ENCODE data around the gene AGAP1. TPM values are rescaled to one million over a fixed set of nuclear protein-coding genes. Genes with fewer than 3 reads are reported as not detected.

The AGAP1 gene
- total RNA-seq, 3 donors from 2014 or later (not counting 1 experiment from before 2014, with no cell fraction given): 42.0 to 56.4 (median 45.7) TPM

DNA sequence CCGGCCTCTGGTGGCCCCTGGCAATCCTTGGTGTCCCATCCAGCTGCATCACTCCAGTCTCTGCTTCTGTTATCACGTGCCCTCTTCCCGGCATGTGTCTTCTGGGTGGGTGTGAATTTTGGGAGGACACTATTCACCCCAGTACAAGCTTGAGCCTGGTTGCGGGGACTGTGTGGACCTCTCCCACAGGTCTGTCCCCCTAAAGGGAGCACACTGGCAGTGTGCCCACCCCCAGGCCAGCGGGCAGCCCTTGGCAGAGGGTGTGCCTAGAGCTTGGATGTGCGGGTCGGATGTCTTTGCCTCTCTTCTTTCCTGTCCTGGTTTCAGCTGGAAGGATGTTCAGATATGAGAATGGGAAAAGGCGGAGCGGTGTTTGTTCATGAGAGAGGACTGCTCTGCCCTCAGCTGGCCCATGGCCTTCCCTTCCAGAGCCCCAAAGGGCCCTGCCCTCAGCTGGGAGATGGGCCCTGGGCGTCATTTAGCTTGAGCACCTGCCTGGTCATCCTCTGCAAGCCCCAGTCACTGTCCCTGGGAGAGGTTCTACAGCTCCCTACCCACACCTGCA, 73.2 kb downstream of the AGAP1 start:
- 84% methylated on average over 10 of the region's 10 CpGs for WGBS (ENCODE audit: insufficient coverage)
- no peak for DNase-seq
- no peaks in the 10 kb centered on the region for H3K36me3 ChIP-seq (ENCODE audit: control insufficient read depth, insufficient read depth, low read length)

DNA sequence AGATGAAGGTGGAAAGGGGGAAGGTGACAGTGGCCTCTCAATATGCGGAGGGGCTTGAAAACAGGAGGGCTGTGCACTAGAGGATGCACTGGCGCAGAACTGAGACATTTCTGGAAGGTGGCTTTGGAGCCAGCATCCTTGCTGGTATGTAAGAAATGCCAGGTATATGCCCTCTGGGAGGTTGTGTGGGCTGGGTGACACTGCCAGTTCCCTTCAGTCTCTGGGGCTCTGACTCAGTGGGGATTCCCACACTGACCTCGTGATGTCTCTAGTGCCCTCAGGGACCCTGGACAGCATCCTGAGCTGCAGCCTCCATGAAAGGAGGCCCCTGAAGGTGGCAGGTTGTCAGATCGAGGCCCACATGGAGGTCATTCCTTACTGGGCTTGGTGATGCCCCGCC, 74.0 kb downstream of the AGAP1 start:
- TF ChIP-seq, protein P1, sequence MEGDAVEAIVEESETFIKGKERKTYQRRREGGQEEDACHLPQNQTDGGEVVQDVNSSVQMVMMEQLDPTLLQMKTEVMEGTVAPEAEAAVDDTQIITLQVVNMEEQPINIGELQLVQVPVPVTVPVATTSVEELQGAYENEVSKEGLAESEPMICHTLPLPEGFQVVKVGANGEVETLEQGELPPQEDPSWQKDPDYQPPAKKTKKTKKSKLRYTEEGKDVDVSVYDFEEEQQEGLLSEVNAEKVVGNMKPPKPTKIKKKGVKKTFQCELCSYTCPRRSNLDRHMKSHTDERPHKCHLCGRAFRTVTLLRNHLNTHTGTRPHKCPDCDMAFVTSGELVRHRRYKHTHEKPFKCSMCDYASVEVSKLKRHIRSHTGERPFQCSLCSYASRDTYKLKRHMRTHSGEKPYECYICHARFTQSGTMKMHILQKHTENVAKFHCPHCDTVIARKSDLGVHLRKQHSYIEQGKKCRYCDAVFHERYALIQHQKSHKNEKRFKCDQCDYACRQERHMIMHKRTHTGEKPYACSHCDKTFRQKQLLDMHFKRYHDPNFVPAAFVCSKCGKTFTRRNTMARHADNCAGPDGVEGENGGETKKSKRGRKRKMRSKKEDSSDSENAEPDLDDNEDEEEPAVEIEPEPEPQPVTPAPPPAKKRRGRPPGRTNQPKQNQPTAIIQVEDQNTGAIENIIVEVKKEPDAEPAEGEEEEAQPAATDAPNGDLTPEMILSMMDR (IDR thresholded peaks at IDR 0.05): no peak
- ATAC-seq (no peak), DNase-seq (no peak)
- H3K27me3 ChIP-seq (ENCODE audit: control insufficient read depth, insufficient read depth, low read length): no peaks in the 10 kb centered on the region
- H3K27ac ChIP-seq (ENCODE audit: low read length): no peak overlapping the region
- H3K4me3 ChIP-seq (ENCODE audit: low read length): no peak overlapping the region
- Mint-ChIP-seq H3K4me3 (no peak overlapping the region), H3K9me3 (peaks cover 2% of the 10 kb centered on the region in 2 donors), H3K27me3 (ENCODE audit: low read depth in 2 of 2) (peaks cover 12 to 14% of the 10 kb centered on the region in 2 donors), H3K27ac (no peak overlapping the region), H3K36me3 (no peaks in the 10 kb centered on the region), H3K4me1 (peaks cover 5 to 10% of the 10 kb centered on the region in 2 donors)
- no peaks in the 10 kb centered on the region for H3K4me1 ChIP-seq (ENCODE audit: control insufficient read depth, insufficient read depth, low read length)
- no peaks in the 10 kb centered on the region for H3K9me3 ChIP-seq (ENCODE audit: control insufficient read depth, insufficient read depth, low read length)
- H3K36me3 ChIP-seq (ENCODE audit: control insufficient read depth, insufficient read depth, low read length): no peaks in the 10 kb centered on the region
- WGBS (ENCODE audit: insufficient coverage): 84% methylated on average over 5 of the region's 5 CpGs
- intact Hi-C loops (cut with micrococcal nuclease): no loop called here

More for the DNA sequence above, 73.2 kb downstream of the AGAP1 start:
- peaks cover 6 to 12% of the 10 kb centered on the region in 2 donors for H3K27me3 Mint-ChIP-seq (ENCODE audit: low read depth in 2 of 2)
- no peaks in the 10 kb centered on the region for H3K27me3 ChIP-seq (ENCODE audit: control insufficient read depth, insufficient read depth, low read length)
- no peaks in the 10 kb centered on the region for H3K9me3 ChIP-seq (ENCODE audit: control insufficient read depth, insufficient read depth, low read length)
- H3K27ac Mint-ChIP-seq: no peak overlapping the region
- no peak overlapping the region for H3K4me3 ChIP-seq (ENCODE audit: low read length)
- TF ChIP-seq, protein P1 (IDR thresholded peaks at IDR 0.05): no peak
- peaks cover 2% of the 10 kb centered on the region in 2 donors for H3K9me3 Mint-ChIP-seq
- no peaks in the 10 kb centered on the region for H3K4me1 ChIP-seq (ENCODE audit: control insufficient read depth, insufficient read depth, low read length)
- no peak overlapping the region for H3K27ac ChIP-seq (ENCODE audit: low read length)
- no peak for ATAC-seq
- H3K4me3 Mint-ChIP-seq: no peak overlapping the region
- no peaks in the 10 kb centered on the region for H3K36me3 Mint-ChIP-seq
- intact Hi-C loops (cut with micrococcal nuclease): no loop called here
- peaks cover 5 to 10% of the 10 kb centered on the region in 2 donors for H3K4me1 Mint-ChIP-seq

DNA sequence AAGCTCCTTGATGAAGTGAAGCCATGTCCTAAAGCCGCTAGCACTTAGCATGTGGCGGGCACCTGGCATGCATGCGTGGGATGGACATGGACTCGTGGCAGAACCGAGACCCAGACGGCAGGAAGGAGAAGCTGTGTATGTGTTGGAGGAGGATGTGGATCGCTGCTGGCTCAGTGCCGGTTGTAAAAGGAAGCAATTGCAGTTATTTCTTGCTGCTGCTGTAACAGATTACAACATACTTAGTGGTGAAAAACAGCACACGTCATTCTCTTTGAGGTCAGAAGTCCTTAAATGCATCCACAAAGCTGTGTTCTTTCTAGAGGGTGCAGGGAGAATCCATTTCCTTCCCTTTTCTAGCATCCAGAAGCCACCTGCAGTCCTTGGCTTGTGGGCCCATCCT, 74.6 kb downstream of the AGAP1 start:
- Mint-ChIP-seq H3K4me1 (peaks cover 5 to 10% of the 10 kb centered on the region in 2 donors), H3K27me3 (ENCODE audit: low read depth in 2 of 2) (peaks cover 7 to 14% of the 10 kb centered on the region in 2 donors), H3K36me3 (no peaks in the 10 kb centered on the region), H3K9me3 (peaks cover 2% of the 10 kb centered on the region in 2 donors), H3K27ac (no peak overlapping the region), H3K4me3 (no peak overlapping the region)
- Histone ChIP-seq H3K27ac (ENCODE audit: low read length) (no peak overlapping the region), H3K4me1 (ENCODE audit: control insufficient read depth, insufficient read depth, low read length) (no peaks in the 10 kb centered on the region), H3K4me3 (ENCODE audit: low read length) (no peak overlapping the region), H3K36me3 (ENCODE audit: control insufficient read depth, insufficient read depth, low read length) (no peaks in the 10 kb centered on the region), H3K9me3 (ENCODE audit: control insufficient read depth, insufficient read depth, low read length) (no peaks in the 10 kb centered on the region), H3K27me3 (ENCODE audit: control insufficient read depth, insufficient read depth, low read length) (no peaks in the 10 kb centered on the region)
- TF ChIP-seq, protein P1 (IDR thresholded peaks at IDR 0.05): no peak
- WGBS (ENCODE audit: insufficient coverage): 40% methylated on average over 9 of the region's 9 CpGs
- ATAC-seq: no peak
- DNase-seq: no peak
- intact Hi-C loops (cut with micrococcal nuclease): no loop called here

DNA sequence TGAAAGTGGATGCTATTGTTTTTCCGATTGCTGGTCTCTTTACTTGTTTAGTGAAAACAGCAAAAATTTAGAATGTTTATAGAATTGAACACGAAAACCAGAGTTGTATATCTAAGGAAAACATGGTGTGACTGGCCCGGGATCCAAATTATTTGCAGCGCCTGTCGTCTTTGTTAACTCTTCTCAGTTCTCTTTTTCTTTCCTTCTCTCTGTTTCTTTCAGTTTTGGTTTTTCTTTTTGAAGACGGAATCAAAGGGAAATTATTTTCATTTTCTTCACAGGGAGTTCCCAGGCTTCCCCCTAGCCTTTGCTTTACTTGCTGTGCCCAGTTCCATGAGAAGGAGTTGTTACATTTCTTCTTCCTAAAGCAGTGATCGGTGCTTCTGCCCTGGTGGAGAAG, 76.0 kb downstream of the AGAP1 start:
- Histone ChIP-seq H3K27ac (ENCODE audit: low read length) (no peak overlapping the region), H3K9me3 (ENCODE audit: control insufficient read depth, insufficient read depth, low read length) (no peaks in the 10 kb centered on the region), H3K27me3 (ENCODE audit: control insufficient read depth, insufficient read depth, low read length) (no peaks in the 10 kb centered on the region), H3K4me1 (ENCODE audit: control insufficient read depth, insufficient read depth, low read length) (no peaks in the 10 kb centered on the region), H3K36me3 (ENCODE audit: control insufficient read depth, insufficient read depth, low read length) (no peaks in the 10 kb centered on the region), H3K4me3 (ENCODE audit: low read length) (no peak overlapping the region)
- 87% methylated on average over 7 of the region's 7 CpGs for WGBS (ENCODE audit: insufficient coverage)
- intact Hi-C loops (cut with micrococcal nuclease): no loop called here
- TF ChIP-seq, protein P1 (IDR thresholded peaks at IDR 0.05): no peak
- Mint-ChIP-seq H3K36me3 (no peaks in the 10 kb centered on the region), H3K27ac (no peak overlapping the region), H3K4me1 (peaks cover 5 to 10% of the 10 kb centered on the region in 2 donors), H3K4me3 (no peak overlapping the region), H3K27me3 (ENCODE audit: low read depth in 2 of 2) (peaks cover 7 to 20% of the 10 kb centered on the region in 2 donors), H3K9me3 (peaks cover 2% of the 10 kb centered on the region in 2 donors)
- DNase-seq: no peak
- ATAC-seq: no peak

Data from natural killer cell (primary cell).